ENCODE results near the gene KCNAB1.
"Not testable (repeated sequence)": the region's sequence is repeated elsewhere in the genome, so short reads cannot be mapped to it uniquely, and the experiment has no call there.

KCNAB1 gene

DNA sequence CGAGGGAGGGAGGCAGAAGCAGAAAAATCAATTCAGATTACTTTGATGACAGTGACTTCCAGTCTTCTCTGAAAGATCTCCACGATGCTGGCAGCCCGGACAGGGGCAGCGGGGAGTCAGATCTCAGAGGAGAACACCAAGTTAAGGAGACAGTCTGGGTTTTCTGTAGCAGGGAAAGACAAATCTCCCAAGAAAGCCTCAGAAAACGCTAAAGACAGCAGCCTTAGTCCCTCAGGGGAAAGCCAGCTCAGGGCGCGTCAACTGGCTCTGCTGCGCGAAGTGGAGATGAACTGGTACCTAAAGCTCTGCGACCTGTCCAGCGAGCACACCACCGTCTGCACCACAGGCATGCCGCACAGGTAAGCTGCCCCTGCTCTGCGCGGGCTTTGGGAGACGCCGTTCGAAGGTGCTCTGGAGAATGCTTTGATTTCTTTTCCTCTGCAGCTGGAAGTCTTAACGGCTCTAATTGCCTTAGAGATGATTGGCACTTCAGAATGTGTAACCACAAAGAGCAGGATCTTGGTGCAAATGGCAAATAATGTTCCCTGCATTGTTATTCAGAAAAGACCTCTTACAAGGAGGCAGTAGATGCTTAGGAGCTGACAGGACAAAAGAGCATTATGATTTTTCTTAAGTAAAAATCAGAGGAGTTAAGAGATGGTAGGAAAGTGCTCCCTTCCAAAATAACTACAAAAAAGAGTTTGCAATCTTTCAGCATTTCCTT is at the start of gene KCNAB1:
Gene KCNAB1 (plus strand): TSS at position 51 of the 724 bp plus-strand sequence.
- no peak for DNase-seq

DNA sequence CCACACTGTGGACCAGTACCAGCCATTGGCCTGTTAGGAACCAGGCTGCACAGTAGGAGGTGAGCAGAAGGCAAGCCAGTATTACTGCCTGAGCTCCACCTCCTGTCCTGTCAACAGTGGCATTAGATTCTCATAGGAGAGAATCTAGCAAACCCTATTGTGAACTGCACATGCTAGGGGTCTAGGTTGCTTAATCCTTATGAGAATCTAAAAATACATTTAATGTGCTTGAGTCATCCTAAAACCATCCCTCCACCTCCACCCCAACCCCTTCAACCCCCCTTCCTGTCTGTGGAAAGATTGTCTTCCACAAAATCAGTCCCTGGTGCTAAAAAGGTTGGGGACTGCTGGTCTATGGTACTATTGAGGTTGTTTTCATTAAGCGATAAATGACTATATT is 49.3 kb upstream of the KCNAB1 start:
- DNase-seq: no peak

DNA sequence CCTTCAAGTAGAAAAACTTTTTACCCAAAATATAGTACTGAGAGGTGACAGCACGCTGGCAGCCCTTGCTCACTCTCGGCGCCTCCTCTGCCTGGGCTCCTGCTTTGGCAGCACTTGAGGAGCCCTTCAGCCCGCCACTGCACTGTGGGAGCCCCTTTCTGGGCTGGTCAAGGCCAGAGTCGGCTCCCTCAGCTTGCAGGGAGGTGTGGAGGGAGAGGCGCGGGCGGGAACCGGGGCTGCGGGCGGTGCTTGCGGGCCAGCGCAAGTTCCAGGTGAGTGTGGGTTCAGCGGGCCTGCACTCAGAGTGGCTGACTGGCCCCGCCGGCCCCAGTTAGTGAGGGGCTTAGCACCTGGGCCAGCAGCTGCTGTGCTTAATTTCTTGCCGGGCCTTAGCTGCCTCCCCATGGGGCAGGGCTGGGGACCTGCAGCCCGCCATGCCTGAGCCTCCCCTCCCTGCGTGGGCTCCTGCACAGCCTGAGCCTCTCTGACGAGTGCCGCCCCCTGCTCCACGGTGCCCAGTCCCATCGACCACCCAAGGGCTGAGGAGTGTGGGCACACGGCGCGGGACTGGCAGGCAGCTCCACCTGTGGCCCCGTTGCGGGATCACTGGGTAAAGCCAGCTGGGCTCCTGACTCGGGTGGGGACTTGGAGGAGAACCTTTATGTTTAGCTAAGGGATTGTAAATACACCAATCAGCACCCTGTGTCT is 47.3 kb upstream of the KCNAB1 start:
- DNase-seq: not testable (repeated sequence)

- DNase-seq: no peak
Observed at GRCh38 chr3:156090126-156090525, 30.3 kb upstream of the KCNAB1 start.

DNA sequence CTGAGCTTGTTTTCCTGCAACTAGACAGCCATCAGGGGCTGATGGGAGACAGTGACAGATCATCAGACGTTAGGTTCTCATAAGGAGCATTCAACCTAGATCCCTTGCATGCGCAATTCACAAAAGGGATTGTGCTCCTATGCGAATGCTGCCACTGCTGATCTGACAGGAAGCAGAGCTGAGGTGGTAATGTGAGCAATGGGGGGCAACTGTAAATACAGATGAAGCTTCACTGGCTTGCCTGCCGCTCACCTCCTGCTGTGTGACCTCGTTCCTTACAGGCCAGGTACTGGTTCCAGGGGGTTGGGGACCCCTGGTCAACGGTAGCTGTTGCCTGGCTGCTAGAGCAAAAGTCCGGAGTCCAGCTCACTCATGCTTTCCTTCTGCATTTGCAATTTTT is 26.4 kb upstream of the KCNAB1 start:
- no peak for DNase-seq

- no peak for DNase-seq
Observed at GRCh38 chr3:156094391-156094790, 26.0 kb upstream of the KCNAB1 start.

DNA sequence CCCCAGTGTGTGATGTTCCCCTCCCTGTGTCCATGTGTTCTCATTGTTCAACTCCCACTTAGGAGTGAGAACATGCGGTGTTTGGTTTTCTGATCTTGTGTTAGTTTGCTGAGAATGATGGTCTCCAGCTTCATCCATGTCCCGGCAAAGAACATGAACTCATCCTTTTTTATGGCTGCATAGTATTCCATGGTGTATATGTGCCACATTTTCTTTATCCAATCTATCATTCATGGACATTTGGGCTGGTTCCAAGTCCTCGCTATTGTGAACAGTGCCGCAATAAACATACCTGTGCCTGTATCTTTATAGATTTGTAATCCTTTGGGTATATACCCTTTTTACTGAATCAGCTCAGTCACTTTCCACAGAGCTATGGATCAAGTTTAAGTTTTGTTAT is 24.7 kb upstream of the KCNAB1 start:
- DNase-seq: not testable (repeated sequence)

- DNase-seq: no peak
Observed at GRCh38 chr3:156098437-156099035, 21.8 kb upstream of the KCNAB1 start.

DNA sequence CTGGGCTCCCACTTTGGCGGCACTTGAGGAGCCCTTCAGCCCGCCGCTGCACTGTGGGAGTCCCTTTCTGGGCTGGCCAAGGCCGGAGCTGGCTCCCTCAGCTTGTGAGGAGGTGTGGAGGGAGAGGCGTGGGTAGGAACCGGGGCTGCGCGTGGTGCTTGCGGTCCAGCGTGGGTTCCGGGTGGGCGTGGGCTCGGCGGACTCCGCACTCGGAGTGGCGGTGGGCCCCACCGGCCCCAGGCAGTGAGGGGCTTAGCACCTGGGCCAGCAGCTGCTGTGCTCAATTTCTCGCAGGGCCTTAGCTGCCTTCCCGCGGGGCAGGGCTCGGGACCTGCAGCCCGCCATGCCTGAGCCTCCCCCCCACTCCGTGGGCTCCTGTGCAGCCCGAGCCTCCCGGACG is 21.0 kb upstream of the KCNAB1 start:
- not testable (repeated sequence) for DNase-seq

GRCh38 chr3:156099984-156100383 is 20.4 kb upstream of the KCNAB1 start:
- not testable (repeated sequence) for DNase-seq

GRCh38 chr3:156102267-156102931 is 18.0 kb upstream of the KCNAB1 start:
- no peak for DNase-seq

DNA sequence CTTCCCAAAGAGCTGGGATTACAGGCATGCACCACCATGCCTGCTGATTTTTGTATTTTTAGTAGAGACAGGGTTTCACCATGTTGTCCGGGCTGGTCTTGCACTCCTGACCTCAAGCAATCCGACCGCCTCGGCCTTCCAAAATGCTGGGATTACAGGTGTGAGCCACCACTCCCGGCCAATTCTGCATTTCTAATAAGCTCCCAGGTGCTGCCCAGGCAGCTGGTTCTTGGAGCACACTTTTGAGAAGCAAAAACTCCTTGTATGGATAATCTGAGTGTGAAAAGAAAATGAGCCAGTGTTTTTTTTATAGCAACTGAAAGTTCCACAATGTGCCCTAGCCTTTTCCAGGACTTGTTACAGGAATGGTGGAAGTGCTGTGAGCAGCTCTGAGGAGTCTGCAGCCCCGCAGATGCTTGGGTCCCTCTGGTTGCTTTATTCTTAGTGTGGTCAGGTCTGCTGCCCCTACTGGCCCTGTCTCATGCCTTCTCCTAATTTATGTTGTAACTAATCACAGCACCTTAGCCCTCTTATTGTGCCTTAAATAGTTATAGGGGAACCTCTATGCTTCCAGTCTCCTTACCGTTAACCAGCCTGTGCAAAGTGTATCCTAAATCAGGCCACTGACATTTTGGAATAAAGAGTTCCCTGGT is 13.5 kb upstream of the KCNAB1 start:
- no peak for DNase-seq

- DNase-seq: no peak
Observed at GRCh38 chr3:156107504-156107903, 12.9 kb upstream of the KCNAB1 start.

DNA sequence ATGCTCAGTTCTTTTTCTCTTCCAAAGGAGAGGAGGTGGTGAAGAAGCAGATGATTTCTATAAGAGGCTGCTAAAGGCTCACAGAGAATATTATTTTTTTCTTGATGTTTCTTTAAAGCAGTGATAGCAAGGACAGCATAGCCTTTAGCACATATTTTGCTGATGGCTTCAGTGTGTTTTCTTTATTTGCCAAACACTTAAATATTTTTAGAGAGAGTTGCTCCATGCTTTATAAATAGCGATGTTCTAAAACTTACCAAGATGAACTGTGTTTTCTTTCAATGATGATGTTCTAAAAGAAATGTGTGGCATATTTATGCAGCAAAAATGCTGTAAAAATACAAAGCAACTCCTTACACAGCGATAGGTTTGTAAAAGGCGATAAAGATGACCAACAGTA is 11.8 kb upstream of the KCNAB1 start:
- no peak for DNase-seq

GRCh38 chr3:156109989-156110388 is 10.4 kb upstream of the KCNAB1 start:
- no peak for DNase-seq

DNA sequence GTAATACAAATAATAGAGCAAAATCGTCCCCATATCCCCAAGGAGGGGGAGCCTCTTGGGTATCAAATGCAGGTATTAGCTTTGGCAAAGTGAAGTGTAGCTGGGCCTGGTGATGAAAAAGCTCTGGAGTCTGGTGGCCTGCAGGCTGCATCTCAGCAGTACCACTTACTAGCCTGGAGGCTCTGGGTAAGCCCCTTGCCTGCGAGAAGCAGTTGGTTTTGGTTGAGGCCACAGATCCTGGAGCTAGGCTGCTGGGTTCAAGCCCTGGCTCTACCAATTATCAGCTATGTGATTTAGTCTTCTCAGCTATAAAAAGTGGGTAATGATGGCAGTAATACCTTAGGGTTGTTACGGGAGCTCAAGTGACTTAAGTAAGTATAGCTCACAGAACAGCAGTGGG is 6.1 kb downstream of the KCNAB1 start:
- no peak for DNase-seq

- no peak for DNase-seq
Observed at GRCh38 chr3:156131241-156131640, 10.9 kb downstream of the KCNAB1 start.

GRCh38 chr3:156131799-156132198 is 11.4 kb downstream of the KCNAB1 start:
- DNase-seq: no peak

DNA sequence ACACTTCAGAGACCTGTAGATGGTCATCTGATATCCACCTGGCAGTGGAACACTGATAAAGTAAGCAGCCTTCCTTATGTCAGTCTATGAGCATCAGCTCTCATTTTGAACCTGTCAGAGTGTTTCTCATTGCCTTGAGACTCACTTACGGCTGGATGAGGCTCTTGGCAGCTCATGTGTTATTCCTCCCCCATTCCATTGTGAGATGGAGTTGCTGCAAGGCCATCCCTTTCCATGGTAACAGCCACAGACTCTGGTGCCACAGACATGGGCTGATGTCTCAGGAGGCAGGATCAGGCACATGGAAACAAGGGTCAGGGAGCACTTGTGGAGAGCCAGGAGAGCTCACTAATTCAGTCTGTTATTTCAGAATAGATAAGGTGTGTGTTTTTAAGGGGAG is 11.9 kb downstream of the KCNAB1 start:
- DNase-seq: no peak

DNA sequence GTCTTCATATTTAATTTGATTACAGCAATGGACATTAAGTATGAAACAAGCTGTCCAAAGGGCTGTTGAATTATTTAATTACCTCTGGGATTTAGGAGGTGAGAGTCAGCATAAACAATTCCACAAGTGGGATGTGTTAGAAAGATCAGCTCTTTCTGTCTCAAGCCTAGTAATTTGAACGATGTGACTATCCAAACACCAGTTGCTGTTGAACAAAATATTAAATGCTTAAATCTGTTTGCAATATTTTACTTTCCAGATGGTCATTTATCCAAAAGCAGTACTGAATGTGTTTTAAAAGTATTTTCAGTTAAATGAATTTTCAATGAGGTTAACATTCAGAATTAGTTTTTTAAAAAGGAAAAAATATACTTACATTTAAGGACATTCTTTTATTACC is 12.7 kb downstream of the KCNAB1 start:
- DNase-seq: no peak

DNA sequence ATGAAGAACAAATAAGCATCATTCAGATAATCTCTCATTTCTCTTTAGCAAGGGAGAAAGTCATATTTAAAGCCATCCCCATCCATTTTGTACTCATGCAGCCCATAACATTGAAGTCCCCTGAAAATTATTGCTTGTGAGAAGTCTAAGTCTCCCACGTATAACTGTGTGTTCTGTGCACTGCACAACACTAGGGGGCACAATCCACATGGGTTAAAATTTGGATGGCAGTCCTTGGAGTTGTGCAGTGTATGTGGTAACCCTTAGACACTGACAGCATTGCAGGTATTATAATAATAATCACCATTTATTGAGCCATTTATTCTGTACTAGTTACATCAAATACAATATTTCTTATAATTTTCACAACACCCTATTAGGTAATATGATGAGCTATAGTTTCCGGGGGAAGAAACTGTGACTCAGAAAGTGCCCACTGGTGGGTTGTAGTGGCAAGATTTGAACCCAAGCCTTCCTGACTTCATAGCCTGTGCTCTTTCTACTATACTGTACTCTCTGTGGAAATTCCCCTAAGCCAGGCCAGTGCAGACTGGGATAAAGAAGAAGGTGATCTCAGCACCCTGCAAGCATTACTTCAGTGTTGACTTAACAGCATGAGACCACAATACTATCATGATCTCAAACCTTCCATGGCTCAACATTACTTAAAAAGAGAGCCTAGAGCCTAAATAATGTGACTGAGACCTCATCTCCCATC is 15.7 kb downstream of the KCNAB1 start:
- no peak for DNase-seq

DNA sequence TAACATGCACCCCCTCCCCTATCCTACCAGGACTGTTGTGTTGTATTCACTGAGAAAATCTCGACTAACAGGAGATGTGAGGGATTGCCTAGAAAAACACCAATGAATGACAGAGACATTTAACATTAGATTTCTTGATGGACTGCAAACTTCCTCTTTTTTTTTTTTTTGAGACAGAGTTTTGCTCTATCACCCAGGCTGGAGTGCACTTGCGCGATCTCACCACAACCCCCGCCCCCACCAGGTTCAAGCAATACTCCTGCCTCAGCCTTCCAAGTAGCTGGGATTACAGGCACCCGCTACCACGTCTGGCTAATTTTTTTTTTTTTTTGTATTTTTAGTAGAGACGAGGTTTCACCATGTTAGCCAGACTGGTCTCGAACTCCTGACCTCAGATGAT is 17.0 kb downstream of the KCNAB1 start:
- not testable (repeated sequence) for DNase-seq
